Activated CD8-positive, alpha-beta memory T cell treated with anti-CD3 and anti-CD28 coated beads for 4 hours (primary cell): Measurements from ENCODE around the gene ZNF431.
"Not testable (repeated sequence)": the region's sequence is repeated elsewhere in the genome, so short reads cannot be mapped to it uniquely, and the experiment has no call there.

Source experiments
- DNase-seq, 2 donors: peaks; one replicate each; pipeline ENCODE4 v3.0.0-alpha.2; 2020; ENCODE audit warnings: low read depth in 2 of 2

The ZNF431 gene

DNA sequence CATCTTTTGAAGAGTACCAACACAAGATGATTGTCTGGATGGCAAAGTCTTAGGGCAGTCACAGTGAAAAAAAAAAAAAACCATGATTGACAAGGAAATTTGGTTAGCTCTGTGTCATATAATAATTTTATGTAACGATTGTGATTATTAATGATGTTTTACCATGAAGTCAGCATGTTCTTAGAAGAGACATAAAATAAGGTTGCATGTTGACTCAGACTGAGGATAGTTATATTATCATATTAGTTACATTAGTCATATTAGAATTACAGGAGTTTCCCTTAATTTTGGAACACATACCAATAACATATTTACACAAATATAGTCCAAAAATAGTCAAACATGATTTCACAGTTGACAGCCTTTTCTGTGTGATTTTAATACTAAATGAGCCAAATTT lies 5.7 kb downstream of the ZNF431 start:
- DNase-seq = no peak

DNA sequence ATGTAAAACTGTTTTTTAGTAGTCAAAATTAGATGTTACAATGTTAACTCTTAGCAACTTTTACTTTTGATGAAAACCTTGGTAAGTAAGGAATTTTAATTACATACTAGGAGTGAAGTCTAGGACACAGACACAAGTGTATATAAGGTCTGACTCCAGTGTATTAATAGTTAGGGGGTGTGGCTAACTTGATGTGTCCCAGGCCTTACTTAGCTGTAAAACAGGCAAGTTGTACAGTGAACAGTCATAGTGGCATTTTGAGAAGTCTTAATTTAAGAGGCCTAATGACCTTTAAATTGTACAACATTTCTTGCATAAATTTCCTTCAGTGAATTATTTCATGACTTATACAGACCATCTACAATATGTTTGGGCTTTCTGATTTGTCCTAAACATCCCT lies 6.8 kb downstream of the ZNF431 start:
- no peak for DNase-seq

GRCh38 chr19:21149877-21150276 lies 8.0 kb downstream of the ZNF431 start:
- no peak for DNase-seq

DNA sequence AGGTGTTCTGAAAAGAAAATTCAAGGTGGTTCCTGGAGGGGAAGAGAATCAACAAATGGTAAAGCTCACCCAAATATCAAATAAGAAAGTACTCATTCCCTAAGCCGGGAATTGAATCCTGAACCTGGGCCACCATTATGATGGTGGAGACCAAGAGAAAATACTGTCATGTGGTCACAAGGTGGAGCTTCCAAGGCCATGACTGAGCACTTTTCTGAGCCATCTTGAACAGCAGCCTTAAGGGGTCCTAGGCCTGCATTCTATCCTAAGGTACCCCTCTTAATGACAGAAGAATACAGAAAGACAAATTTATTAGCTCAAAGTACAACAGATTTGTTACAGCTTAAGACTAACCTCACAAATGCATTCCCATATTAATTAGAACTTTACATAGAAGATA lies 9.6 kb downstream of the ZNF431 start:
- DNase-seq = no peak

DNA sequence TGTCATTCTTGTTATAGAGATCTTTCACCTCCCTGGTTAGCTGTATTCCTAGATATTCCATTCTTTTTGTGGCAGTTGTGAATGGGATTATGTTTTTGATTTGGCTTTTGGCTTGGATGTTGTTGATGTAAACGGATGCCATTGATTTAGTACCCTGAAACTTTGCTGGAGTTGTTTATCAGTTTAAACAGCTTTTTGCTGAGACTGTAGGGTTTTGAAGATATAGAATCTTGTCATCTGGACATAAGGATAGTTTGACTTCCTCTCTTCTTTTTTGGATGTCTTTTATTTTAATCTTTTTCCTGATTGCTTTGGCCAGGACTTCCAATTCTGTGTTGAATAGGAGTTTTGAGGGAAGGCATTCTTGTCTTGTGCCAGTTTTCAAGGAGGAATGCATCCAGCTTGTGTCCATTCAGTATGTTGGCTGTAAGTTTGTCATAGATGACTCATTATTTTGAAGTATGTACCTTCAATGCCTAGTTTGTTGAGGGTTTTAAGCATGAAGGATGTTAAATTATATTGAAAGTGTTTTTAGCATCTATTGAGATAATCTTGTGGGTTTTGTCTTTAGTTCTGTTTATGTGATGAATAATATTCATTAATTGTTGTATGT lies 16.8 kb downstream of the ZNF431 start:
- no peak for DNase-seq

DNA sequence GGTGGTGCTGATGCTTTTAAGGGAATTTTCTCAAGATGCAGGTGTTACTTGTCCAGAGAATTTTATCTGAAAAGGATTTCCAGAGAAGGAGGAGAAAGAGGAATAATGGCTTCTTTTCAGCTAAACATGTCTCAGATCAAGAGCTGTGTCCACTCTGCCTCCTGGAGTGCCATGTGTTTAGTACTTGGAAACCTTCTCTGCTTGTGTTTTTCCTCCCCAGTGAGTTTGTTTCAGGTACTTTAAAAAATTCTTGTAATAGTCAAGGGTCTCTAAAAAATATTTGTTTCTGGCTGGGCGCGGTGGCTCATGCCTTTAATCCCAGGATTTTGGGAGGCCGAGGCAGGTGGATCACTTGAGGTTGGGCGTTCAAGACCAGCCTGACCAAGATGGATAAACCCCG lies 22.7 kb downstream of the ZNF431 start:
- no peak for DNase-seq

- no peak for DNase-seq
Observed at GRCh38 chr19:21166436-21166835, 24.6 kb downstream of the ZNF431 start.

- DNase-seq = no peak
Observed at GRCh38 chr19:21197590-21198295, 55.9 kb downstream of the ZNF431 start.

GRCh38 chr19:21202865-21203494 lies 61.1 kb downstream of the ZNF431 start:
- peak in 1 of 2 donors; percentile 2 for DNase-seq

DNA sequence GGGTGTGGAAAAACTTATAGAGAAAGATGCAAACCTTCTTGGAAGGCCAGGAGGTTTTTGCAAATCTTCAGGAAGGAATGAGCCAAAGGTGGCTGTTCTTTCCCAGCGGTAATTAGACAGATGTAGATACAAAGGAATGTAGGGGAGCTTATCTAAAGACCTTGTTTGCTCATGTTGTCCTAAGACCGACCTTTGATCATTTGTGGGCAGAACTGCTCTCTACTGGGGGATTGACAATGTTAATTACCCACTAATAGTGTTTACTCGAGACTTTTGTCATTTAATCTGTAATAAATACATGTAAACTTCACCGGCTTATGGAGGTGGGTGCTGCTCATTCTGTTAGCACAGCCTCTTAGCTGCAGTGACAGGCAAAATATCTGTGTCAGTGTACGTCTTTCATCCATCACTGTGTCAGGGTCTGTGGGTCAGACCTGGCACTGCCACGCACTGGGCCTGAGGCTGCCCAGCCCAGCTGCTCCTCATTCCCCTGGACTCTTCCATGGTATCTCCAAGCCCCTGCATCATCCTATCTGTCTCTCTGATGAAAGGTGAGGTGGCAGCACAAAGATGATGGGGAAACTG lies 68.3 kb downstream of the ZNF431 start:
- DNase-seq = no peak

- no peak for DNase-seq
Observed at GRCh38 chr19:21221693-21222092, 79.9 kb downstream of the ZNF431 start.

DNA sequence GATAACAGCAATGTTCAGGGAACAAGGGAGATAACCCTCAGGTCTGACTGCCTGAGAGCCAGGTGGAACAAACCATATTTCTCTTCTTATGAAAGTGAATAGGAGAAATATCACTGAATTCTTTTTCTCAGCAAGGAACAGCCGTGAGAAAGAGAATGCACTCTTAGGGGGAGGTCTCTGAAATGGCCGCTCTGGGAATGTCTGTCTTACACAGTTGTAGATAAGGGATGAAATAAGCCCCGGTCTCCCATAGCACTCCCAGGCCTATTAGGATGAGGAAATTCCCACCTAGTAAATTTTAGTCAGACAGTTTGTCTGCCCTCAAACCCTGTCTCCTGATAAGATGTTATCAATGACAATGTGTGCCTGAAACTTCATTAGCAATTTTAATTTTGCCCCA lies 88.1 kb downstream of the ZNF431 start:
- not testable (repeated sequence) for DNase-seq

- DNase-seq = no peak
Observed at GRCh38 chr19:21233691-21234090, 91.9 kb downstream of the ZNF431 start.

- DNase-seq = not testable (repeated sequence)
Observed at GRCh38 chr19:21236751-21237150, 94.9 kb downstream of the ZNF431 start.

- no peak for DNase-seq
Observed at GRCh38 chr19:21238670-21239069, 96.8 kb downstream of the ZNF431 start.
